Measurements from ENCODE around the gene TMEM178B. TPM values are rescaled to one million over a fixed set of nuclear protein-coding genes. Genes with fewer than 3 reads are reported as not detected.
"Not testable (repeated sequence)": the region's sequence is repeated elsewhere in the genome, so short reads cannot be mapped to it uniquely, and the experiment has no call there.

TMEM178B gene
- total RNA-seq, 2 donors from 2014 or later, result 1.7 to 4.1 TPM

- Mint-ChIP-seq H3K9me3 (peaks cover 8% of the 10 kb centered on the region), H3K27ac (no peak overlapping the region), H3K27me3 (ENCODE audit: insufficient read depth) (no peaks in the 10 kb centered on the region), H3K4me1 (no peaks in the 10 kb centered on the region), H3K36me3 (ENCODE audit: low read depth) (no peaks in the 10 kb centered on the region), H3K4me3 (no peak overlapping the region)
- H3K36me3 ChIP-seq (ENCODE audit: control insufficient read depth, insufficient read depth, low read length), result no peaks in the 10 kb centered on the region
- H3K9ac ChIP-seq (ENCODE audit: extremely low read depth, low read length, poor library complexity, severe bottlenecking), result no peak overlapping the region
- no peaks in the 10 kb centered on the region for H3K9me3 ChIP-seq (ENCODE audit: control insufficient read depth, low read length)
- no peak overlapping the region for H3K27ac ChIP-seq (ENCODE audit: low read depth, low read length)
- TF ChIP-seq CTCF (conservative IDR thresholded peaks at IDR 0.05), result no peak
- no peak for DNase-seq
- no peaks in the 10 kb centered on the region for H3K27me3 ChIP-seq (ENCODE audit: control insufficient read depth, insufficient read depth, low read length, poor library complexity, severe bottlenecking)
- no peaks in the 10 kb centered on the region for H3K4me1 ChIP-seq (ENCODE audit: control insufficient read depth, insufficient read depth, low read length)
- no peak overlapping the region for H3K4me3 ChIP-seq (ENCODE audit: low read length)
- WGBS, 2 experiments (ENCODE audit: insufficient coverage in 1 of 2, insufficient read length in 1 of 2), result 90 to 94% methylated on average over 3 of the region's 3 CpGs
Measured at GRCh38 chr7:141057788-141058187, 16.1 kb upstream of the TMEM178B start.

- not testable (repeated sequence) for H3K9me3 Mint-ChIP-seq, H3K27ac Mint-ChIP-seq
- H3K4me3 Mint-ChIP-seq, result peak overlapping the region; percentile 40
Measured at GRCh38 chr7:141067856-141068255, 6.0 kb upstream of the TMEM178B start.

GRCh38 chr7:141071260-141071854 is 2.5 kb upstream of the TMEM178B start:
- Histone ChIP-seq H3K9me3 (ENCODE audit: control insufficient read depth, low read length) (no peaks in the 10 kb centered on the region), H3K9ac (ENCODE audit: extremely low read depth, low read length, poor library complexity, severe bottlenecking) (no peak overlapping the region), H3K36me3 (ENCODE audit: control insufficient read depth, insufficient read depth, low read length) (no peaks in the 10 kb centered on the region), H3K4me3 (ENCODE audit: low read length) (peak overlapping the region; percentile 85), H3K27ac (ENCODE audit: low read depth, low read length) (no peak overlapping the region), H3K4me1 (ENCODE audit: control insufficient read depth, insufficient read depth, low read length) (peaks cover 4% of the 10 kb centered on the region), H3K27me3 (ENCODE audit: control insufficient read depth, insufficient read depth, low read length, poor library complexity, severe bottlenecking) (peaks cover 67% of the 10 kb centered on the region)
- DNase-seq, result peak; percentile 87
- Mint-ChIP-seq H3K4me1 (peaks cover 22% of the 10 kb centered on the region), H3K36me3 (ENCODE audit: low read depth) (no peaks in the 10 kb centered on the region), H3K27ac (no peak overlapping the region), H3K9me3 (no peaks in the 10 kb centered on the region), H3K4me3 (peak overlapping the region; percentile 67), H3K27me3 (ENCODE audit: insufficient read depth) (peaks cover 51% of the 10 kb centered on the region)
- peak; percentile 57 for TF ChIP-seq CTCF (conservative IDR thresholded peaks at IDR 0.05)
- 2 to 8% methylated on average over 7 to 30 of the region's 30 CpGs for WGBS, 2 experiments (ENCODE audit: insufficient coverage in 1 of 2, insufficient read length in 1 of 2)

More at GRCh38 chr7:141067856-141068255, 6.0 kb upstream of the TMEM178B start:
- not testable (repeated sequence) for H3K9ac ChIP-seq (ENCODE audit: extremely low read depth, low read length, poor library complexity, severe bottlenecking); H3K27ac ChIP-seq (ENCODE audit: low read depth, low read length); H3K4me3 ChIP-seq (ENCODE audit: low read length); H3K9me3 ChIP-seq (ENCODE audit: control insufficient read depth, low read length); H3K36me3 Mint-ChIP-seq (ENCODE audit: low read depth); H3K4me1 ChIP-seq (ENCODE audit: control insufficient read depth, insufficient read depth, low read length); H3K36me3 ChIP-seq (ENCODE audit: control insufficient read depth, insufficient read depth, low read length)
- H3K27me3 ChIP-seq (ENCODE audit: control insufficient read depth, insufficient read depth, low read length, poor library complexity, severe bottlenecking), result peaks cover 38% of the 10 kb centered on the region
- WGBS, 2 experiments (ENCODE audit: insufficient coverage in 1 of 2, insufficient read length in 1 of 2), result 81% methylated on average over 3 to 9 of the region's 16 CpGs
- peak; percentile 48 for DNase-seq
- Mint-ChIP-seq H3K27me3 (ENCODE audit: insufficient read depth) (peaks cover 42% of the 10 kb centered on the region), H3K4me1 (peaks cover 19% of the 10 kb centered on the region)
